GM10266 (cell line): ENCODE data around the gene BAIAP2.

ENCODE experiments used
- DNase-seq: peaks from one replicate; pipeline ENCODE4 v3.0.0; 2012; ENCODE audit errors: extremely low spot score
- TF ChIP-seq, protein P1 (sequence below): IDR thresholded peaks from 2 replicates; pipeline ENCODE4 v1.5.1; 2012; ENCODE audit warnings: mild to moderate bottlenecking, low read depth; ENCODE audit not compliant: control insufficient read depth, insufficient read depth; ENCODE audit errors: missing control alignments

The BAIAP2 gene

GRCh38 chr17:81137248-81137647 is 102.3 kb downstream of the BAIAP2 start:
- TF ChIP-seq, protein P1, sequence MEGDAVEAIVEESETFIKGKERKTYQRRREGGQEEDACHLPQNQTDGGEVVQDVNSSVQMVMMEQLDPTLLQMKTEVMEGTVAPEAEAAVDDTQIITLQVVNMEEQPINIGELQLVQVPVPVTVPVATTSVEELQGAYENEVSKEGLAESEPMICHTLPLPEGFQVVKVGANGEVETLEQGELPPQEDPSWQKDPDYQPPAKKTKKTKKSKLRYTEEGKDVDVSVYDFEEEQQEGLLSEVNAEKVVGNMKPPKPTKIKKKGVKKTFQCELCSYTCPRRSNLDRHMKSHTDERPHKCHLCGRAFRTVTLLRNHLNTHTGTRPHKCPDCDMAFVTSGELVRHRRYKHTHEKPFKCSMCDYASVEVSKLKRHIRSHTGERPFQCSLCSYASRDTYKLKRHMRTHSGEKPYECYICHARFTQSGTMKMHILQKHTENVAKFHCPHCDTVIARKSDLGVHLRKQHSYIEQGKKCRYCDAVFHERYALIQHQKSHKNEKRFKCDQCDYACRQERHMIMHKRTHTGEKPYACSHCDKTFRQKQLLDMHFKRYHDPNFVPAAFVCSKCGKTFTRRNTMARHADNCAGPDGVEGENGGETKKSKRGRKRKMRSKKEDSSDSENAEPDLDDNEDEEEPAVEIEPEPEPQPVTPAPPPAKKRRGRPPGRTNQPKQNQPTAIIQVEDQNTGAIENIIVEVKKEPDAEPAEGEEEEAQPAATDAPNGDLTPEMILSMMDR: no peak
- no peak for DNase-seq

DNA sequence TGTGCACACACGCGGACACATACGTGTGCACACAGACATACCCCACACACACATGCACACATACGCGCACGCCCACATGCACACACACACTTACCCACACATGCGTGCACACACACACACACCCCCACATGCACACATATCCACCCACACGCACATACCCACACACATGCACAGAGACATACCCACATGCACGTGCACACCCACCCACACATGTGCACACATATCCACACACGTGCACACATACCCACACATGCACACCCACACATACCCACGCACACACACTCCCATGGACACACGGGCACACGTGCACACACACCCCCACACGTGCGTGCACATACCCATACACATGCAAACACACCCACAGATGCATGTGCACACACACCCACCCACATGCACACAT is 103.1 kb downstream of the BAIAP2 start:
- TF ChIP-seq, protein P1: no peak
- no peak for DNase-seq

GRCh38 chr17:81138500-81138899 is 103.5 kb downstream of the BAIAP2 start:
- no peak for DNase-seq
- TF ChIP-seq, protein P1: no peak

GRCh38 chr17:81139428-81139827 is 104.5 kb downstream of the BAIAP2 start:
- TF ChIP-seq, protein P1: no peak
- DNase-seq: no peak

- TF ChIP-seq, protein P1: no peak
- no peak for DNase-seq
Observed at GRCh38 chr17:81140018-81140417, 105.1 kb downstream of the BAIAP2 start.

DNA sequence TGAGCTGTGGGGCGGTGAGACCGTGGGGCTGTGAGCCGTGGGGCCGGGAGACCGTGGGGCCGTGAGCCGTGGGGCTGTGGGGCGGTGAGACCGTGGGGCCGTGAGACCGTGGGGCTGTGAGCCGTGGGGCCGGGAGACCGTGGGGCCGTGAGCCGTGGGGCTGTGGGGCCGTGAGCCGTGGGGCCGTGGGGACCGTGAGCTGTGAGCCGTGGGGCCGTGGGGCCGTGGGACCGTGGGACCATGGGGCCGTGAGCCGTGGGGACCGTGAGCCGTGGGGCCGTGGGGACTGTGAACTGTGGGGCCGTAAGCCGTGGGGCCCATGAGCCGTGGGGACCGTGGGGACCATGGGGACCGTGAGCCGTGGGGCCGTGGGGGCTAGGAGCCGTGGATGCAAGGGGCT is 105.7 kb downstream of the BAIAP2 start:
- TF ChIP-seq, protein P1: no peak
- DNase-seq: no peak

GRCh38 chr17:81142301-81143199 is 107.6 kb downstream of the BAIAP2 start:
- TF ChIP-seq, protein P1: peak; percentile 78
- DNase-seq: peak; percentile 88
